Fibroblast of lung (primary cell): ENCODE measurements around the gene MAZ.

ENCODE experiments used
- CTCF ChIP-seq, 2 donors: IDR thresholded peaks in 1 of 2; conservative IDR thresholded peaks in 1 of 2; 1 replicate in 1 of 2; 2 replicates in 1 of 2; pipeline ENCODE4 v1.5.1; 2011 to 2012; ENCODE audit warnings: low read length in 2 of 2, control low read depth in 1 of 2, inconsistent platforms in 1 of 2, low read depth in 1 of 2, mild to moderate bottlenecking in 1 of 2
- EZH2 ChIP-seq: IDR thresholded peaks from 2 replicates; pipeline ENCODE4 v1.5.1; 2012; ENCODE audit warnings: low read length, control low read depth, mild to moderate bottlenecking; ENCODE audit errors: missing control alignments

- no peak for TF ChIP-seq CTCF (conservative IDR thresholded peaks at IDR 0.05 in 1 of 2, IDR thresholded peaks at IDR 0.05 in 1 of 2; ENCODE audit: low read depth in 1 of 2, low read length in 2 of 2)
- TF ChIP-seq EZH2 = no peak
Measured at GRCh38 chr16:29765167-29766032, 40.9 kb upstream of the MAZ start.
